Pulmonary artery endothelial cell (primary cell): ENCODE data around the gene TTC9C. TPM values are rescaled to one million over a fixed set of nuclear protein-coding genes. Genes with fewer than 3 reads are reported as not detected.
"Not testable (repeated sequence)": the region's sequence is repeated elsewhere in the genome, so short reads cannot be mapped to it uniquely, and the experiment has no call there.

Experiments
- DNase-seq: peaks from one replicate; pipeline ENCODE4 v3.0.0-alpha.2; 2011; ENCODE audit warnings: low read depth, low spot score
- total RNA-seq: library from RNA; depleted of rRNA; stranded (reverse); fragments of >200 nt; gene quantifications from 2 replicates; pipeline ENCODE4 v1.2.3, GENCODE V29; 2014

TTC9C gene
- total RNA-seq, 1 donor from 2014 or later, result 32.8 TPM

GRCh38 chr11:62709247-62710000 is 18.9 kb upstream of the TTC9C start:
- DNase-seq, result peak; percentile 92

- DNase-seq, result no peak
Measured at GRCh38 chr11:62710001-62710345, 18.3 kb upstream of the TTC9C start.

GRCh38 chr11:62712276-62712812 is 15.9 kb upstream of the TTC9C start:
- no peak for DNase-seq

- DNase-seq, result no peak
Measured at GRCh38 chr11:62712861-62713260, 15.4 kb upstream of the TTC9C start.

- no peak for DNase-seq
Measured at GRCh38 chr11:62713343-62713742, 14.9 kb upstream of the TTC9C start.

- DNase-seq, result no peak
Measured at GRCh38 chr11:62715150-62716130, 12.8 kb upstream of the TTC9C start.

- no peak for DNase-seq
Measured at GRCh38 chr11:62716206-62716605, 12.1 kb upstream of the TTC9C start.

- no peak for DNase-seq
Measured at GRCh38 chr11:62716816-62717215, 11.5 kb upstream of the TTC9C start.

GRCh38 chr11:62719302-62719978 is 8.8 kb upstream of the TTC9C start:
- DNase-seq, result no peak

- no peak for DNase-seq
Measured at GRCh38 chr11:62721994-62722393, 6.3 kb upstream of the TTC9C start.

- no peak for DNase-seq
Measured at GRCh38 chr11:62724171-62724570, 4.1 kb upstream of the TTC9C start.

- DNase-seq, result no peak
Measured at GRCh38 chr11:62725646-62726045, 2.6 kb upstream of the TTC9C start.

- DNase-seq, result no peak
Measured at GRCh38 chr11:62726156-62726914, 2.0 kb upstream of the TTC9C start.

- no peak for DNase-seq
Measured at GRCh38 chr11:62726915-62727164, 1.4 kb upstream of the TTC9C start.

- DNase-seq, result peak; percentile 98
Measured at GRCh38 chr11:62727165-62727871, 968 bp upstream of the TTC9C start, which contains the start of gene HNRNPUL2. Gene HNRNPUL2 (minus strand): TSS chr11:62727457. CDS start chr11:62727156, 301 bp downstream.

GRCh38 chr11:62727872-62728170 is 465 bp upstream of the TTC9C start:
- DNase-seq, result peak; percentile 91

GRCh38 chr11:62730076-62730475 is 1.8 kb downstream of the TTC9C start:
- not testable (repeated sequence) for DNase-seq

- no peak for DNase-seq
Measured at GRCh38 chr11:62732830-62733229, 4.5 kb downstream of the TTC9C start.

GRCh38 chr11:62737196-62737595 is 8.9 kb downstream of the TTC9C start:
- no peak for DNase-seq

- no peak for DNase-seq
Measured at GRCh38 chr11:62747475-62748160, 19.3 kb downstream of the TTC9C start.
